Stomach (tissue), 9 donors: Measurements from ENCODE around the gene ERC1. TPM values are rescaled to one million over a fixed set of nuclear protein-coding genes. Genes with fewer than 3 reads are reported as not detected.

Experiments used
- DNase-seq, 2 donors: peaks; one replicate each; pipeline versions ENCODE4 v3.0.0 to v3.0.0-alpha.2; 2013 to 2019
- H3K27ac ChIP-seq, 5 donors: fragments of 200-600 bp in 4 of 5; sonication (generic) in 4 of 5; one replicate each; pipeline ENCODE4 v1.5.1; 2013 to 2019; ENCODE audit warnings: mild to moderate bottlenecking in 1 of 5, moderate library complexity in 1 of 5
- H3K27me3 ChIP-seq, 3 donors: fragments of 200-600 bp; sonication (generic); one replicate each; pipeline ENCODE4 v1.5.1; 2017 to 2019; ENCODE audit warnings: mixed run types in 1 of 3
- H3K36me3 ChIP-seq, 4 donors: fragments of 200-600 bp; sonication (generic); 1 replicate in 3 of 4; 2 replicates in 1 of 4; pipeline ENCODE4 v1.5.1; 2016 to 2019
- H3K4me1 ChIP-seq, 4 donors: fragments of 200-600 bp; sonication (generic); one replicate each; pipeline ENCODE4 v1.5.1; 2016 to 2019
- H3K4me3 ChIP-seq, 4 donors: fragments of 200-600 bp; sonication (generic) in 3 of 4; one replicate each; pipeline ENCODE4 v1.5.1; 2016 to 2019; ENCODE audit warnings: mild to moderate bottlenecking in 1 of 4
- H3K9me3 ChIP-seq, 4 donors: fragments of 200-600 bp; sonication (generic); one replicate each; pipeline ENCODE4 v1.5.1; 2016 to 2019
- EP300 ChIP-seq: sonication (generic); formaldehyde crosslinking; IDR thresholded peaks from one replicate; pipeline ENCODE4 v1.6.1; 2017; ENCODE audit warnings: antibody characterized with exemption
- POLR2A ChIP-seq, 4 donors: fragments of 450-650 bp; IDR thresholded peaks; one replicate each; pipeline ENCODE4 v1.6.1; 2016; ENCODE audit warnings: antibody characterized with exemption in 4 of 4, control low read depth in 2 of 4, mild to moderate bottlenecking in 1 of 4, moderate library complexity in 1 of 4
- POLR2AphosphoS5 ChIP-seq, 3 donors: sonication (generic); formaldehyde crosslinking; IDR thresholded peaks; one replicate each; pipeline ENCODE4 v1.6.1; 2016; ENCODE audit warnings: antibody characterized with exemption in 3 of 3
- WGBS, 5 donors: extraction: QIAGEN DNeasy Blood & Tissue Kit in 3 of 5; methylation state at CpG; one replicate each; pipeline versions ENCODE4 v1.1.5 to v1.1.7; 2013 to 2018; 5-methylcytosine and 5-hydroxymethylcytosine counted together
- intact Hi-C: fragments of 100-400 bp; cut with DNase I; formaldehyde crosslinking; loops from one replicate; pipeline ENCODE4 v1.15.1; 2023; ENCODE audit warnings: low total_unique reads
- polyA plus RNA-seq, 3 donors: library from polyadenylated mRNA; stranded (reverse); fragments of 200-250 nt; gene quantifications; one replicate each; pipeline ENCODE4 v1.2.3, GENCODE V29; 2013
- total RNA-seq, 5 donors: library from RNA; depleted of rRNA; stranded (reverse); fragments of >200 nt; gene quantifications; one replicate each; pipeline versions ENCODE4 v1.1.0 to v1.2.3, GENCODE V29; 2014 to 2016
- TF ChIP-seq, protein P1 (sequence below), 7 experiments: fragments of 450-650 bp in 4 of 7; fragments of 200-600 bp in 3 of 7; sonication (generic) in 3 of 7; IDR thresholded peaks; one replicate each; pipeline ENCODE4 v1.5.1; 2016 to 2019; ENCODE audit warnings: antibody characterized with exemption in 7 of 7, control low read depth in 2 of 7, mild to moderate bottlenecking in 1 of 7
- donor health status: healthy with polysubstance abuse.
- donor health status: Bipolar disorder and iron deficiency.
- donor health status: healthy.

ERC1 gene
- total and polyA plus RNA-seq, 8 donors = 3.8 to 69.4 (median 51.6) TPM

DNA sequence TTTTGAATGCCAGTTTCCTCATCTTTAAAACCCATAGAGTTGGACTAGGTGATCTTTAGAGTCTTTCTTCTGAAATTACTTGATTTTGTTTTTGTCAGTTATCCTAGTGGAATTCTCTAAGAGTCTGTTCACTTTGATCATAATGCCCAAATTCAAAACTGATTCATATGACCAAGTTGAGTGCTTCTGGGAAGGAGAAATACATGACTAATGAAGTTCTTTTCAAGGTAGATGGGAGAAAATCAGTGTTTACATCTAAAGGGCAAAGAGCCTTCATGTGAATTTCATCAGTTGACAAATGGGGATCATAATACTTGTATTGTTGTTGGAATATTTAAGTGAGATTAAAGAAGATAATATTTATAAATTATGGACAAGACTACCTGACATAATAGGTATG is 53.2 kb downstream of the ERC1 start:
- H3K4me1 ChIP-seq = peaks cover 0 to 26% (median 12%) of the 10 kb centered on the region in 4 donors
- no peak for DNase-seq
- no peaks in the 10 kb centered on the region for H3K9me3 ChIP-seq
- intact Hi-C loops = no loop called here
- no peak overlapping the region for H3K4me3 ChIP-seq
- H3K36me3 ChIP-seq = no peaks in the 10 kb centered on the region
- no peaks in the 10 kb centered on the region for H3K27me3 ChIP-seq
- TF ChIP-seq EP300 = no peak
- TF ChIP-seq, protein P1, sequence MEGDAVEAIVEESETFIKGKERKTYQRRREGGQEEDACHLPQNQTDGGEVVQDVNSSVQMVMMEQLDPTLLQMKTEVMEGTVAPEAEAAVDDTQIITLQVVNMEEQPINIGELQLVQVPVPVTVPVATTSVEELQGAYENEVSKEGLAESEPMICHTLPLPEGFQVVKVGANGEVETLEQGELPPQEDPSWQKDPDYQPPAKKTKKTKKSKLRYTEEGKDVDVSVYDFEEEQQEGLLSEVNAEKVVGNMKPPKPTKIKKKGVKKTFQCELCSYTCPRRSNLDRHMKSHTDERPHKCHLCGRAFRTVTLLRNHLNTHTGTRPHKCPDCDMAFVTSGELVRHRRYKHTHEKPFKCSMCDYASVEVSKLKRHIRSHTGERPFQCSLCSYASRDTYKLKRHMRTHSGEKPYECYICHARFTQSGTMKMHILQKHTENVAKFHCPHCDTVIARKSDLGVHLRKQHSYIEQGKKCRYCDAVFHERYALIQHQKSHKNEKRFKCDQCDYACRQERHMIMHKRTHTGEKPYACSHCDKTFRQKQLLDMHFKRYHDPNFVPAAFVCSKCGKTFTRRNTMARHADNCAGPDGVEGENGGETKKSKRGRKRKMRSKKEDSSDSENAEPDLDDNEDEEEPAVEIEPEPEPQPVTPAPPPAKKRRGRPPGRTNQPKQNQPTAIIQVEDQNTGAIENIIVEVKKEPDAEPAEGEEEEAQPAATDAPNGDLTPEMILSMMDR (IDR thresholded peaks at IDR 0.05) = no peak
- TF ChIP-seq POLR2A (IDR thresholded peaks at IDR 0.05) = no peak
- TF ChIP-seq POLR2AphosphoS5 (IDR thresholded peaks at IDR 0.05) = no peak
- H3K27ac ChIP-seq = no peak overlapping the region

DNA sequence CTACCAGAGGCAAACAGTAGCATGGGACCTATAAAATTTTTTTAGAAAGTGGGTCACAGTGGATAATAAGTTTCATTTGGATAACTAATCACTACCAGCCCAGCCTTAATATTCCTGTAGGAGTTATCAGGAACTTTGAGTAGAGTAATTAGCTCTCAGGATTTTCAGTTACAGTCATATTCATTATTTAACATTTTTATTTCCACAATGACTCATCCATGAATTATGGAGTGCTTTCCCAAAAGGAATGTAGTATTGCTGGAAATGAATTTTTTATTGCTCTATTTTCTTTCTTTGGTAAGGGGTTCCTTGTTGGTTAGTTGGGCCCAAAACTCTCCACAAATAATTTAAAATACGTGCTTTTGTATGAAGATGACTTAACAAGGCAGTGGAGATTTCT is 53.7 kb downstream of the ERC1 start:
- Histone ChIP-seq H3K27me3 (no peaks in the 10 kb centered on the region), H3K9me3 (no peaks in the 10 kb centered on the region), H3K36me3 (no peaks in the 10 kb centered on the region), H3K4me1 (peaks cover 0 to 30% (median 12%) of the 10 kb centered on the region in 4 donors), H3K4me3 (no peak overlapping the region), H3K27ac (no peak overlapping the region)
- TF ChIP-seq POLR2AphosphoS5 (IDR thresholded peaks at IDR 0.05) (no peak), POLR2A (IDR thresholded peaks at IDR 0.05) (no peak), EP300 (no peak)
- TF ChIP-seq, protein P1 (IDR thresholded peaks at IDR 0.05) = no peak
- intact Hi-C loops = no loop called here
- 91 to 100% (median 97%) methylated on average over 1 of the region's 1 CpG for WGBS, 5 donors
- DNase-seq = no peak

GRCh38 chr12:1046727-1047126 is 55.7 kb downstream of the ERC1 start:
- H3K27ac ChIP-seq = no peak overlapping the region
- intact Hi-C loops = no loop called here
- H3K9me3 ChIP-seq = no peaks in the 10 kb centered on the region
- H3K36me3 ChIP-seq = peaks cover 0 to under 1% (median 0%) of the 10 kb centered on the region in 4 donors
- peaks cover 0 to 38% (median 12%) of the 10 kb centered on the region in 4 donors for H3K4me1 ChIP-seq
- H3K4me3 ChIP-seq = no peak overlapping the region
- 81 to 91% (median 84%) methylated on average over 3 of the region's 3 CpGs for WGBS, 5 donors
- TF ChIP-seq EP300 (no peak), POLR2A (IDR thresholded peaks at IDR 0.05) (no peak), POLR2AphosphoS5 (IDR thresholded peaks at IDR 0.05) (no peak)
- TF ChIP-seq, protein P1 (IDR thresholded peaks at IDR 0.05) = no peak
- H3K27me3 ChIP-seq = no peaks in the 10 kb centered on the region
- DNase-seq = no peak

GRCh38 chr12:1047898-1048660 is 57.1 kb downstream of the ERC1 start:
- Histone ChIP-seq H3K4me1 (peaks cover 0 to 45% (median 18%) of the 10 kb centered on the region in 4 donors), H3K9me3 (no peaks in the 10 kb centered on the region), H3K27ac (no peak overlapping the region), H3K27me3 (no peaks in the 10 kb centered on the region), H3K4me3 (no peak overlapping the region), H3K36me3 (peaks cover 0 to 5% (median 0%) of the 10 kb centered on the region in 4 donors)
- 82 to 93% (median 84%) methylated on average over 8 of the region's 8 CpGs for WGBS, 5 donors
- TF ChIP-seq EP300 (no peak), POLR2A (IDR thresholded peaks at IDR 0.05) (no peak), POLR2AphosphoS5 (IDR thresholded peaks at IDR 0.05) (no peak)
- TF ChIP-seq, protein P1 (IDR thresholded peaks at IDR 0.05) = no peak
- intact Hi-C loops = no loop called here
- DNase-seq = peak in 1 of 2 donors; percentile 38
